Right ventricle myocardium superior (tissue), 1 donor: ENCODE data around the gene EN2. TPM values are rescaled to one million over a fixed set of nuclear protein-coding genes. Genes with fewer than 3 reads are reported as not detected.

Source experiments
- ATAC-seq: fragments of 200-7000 bp; cut with Tn5 transposase; one replicate; pipeline ENCODE4 v1.9.1; 2020; ENCODE audit warnings: mild to moderate bottlenecking; ENCODE audit not compliant: poor library complexity
- DNase-seq: peaks from one replicate; pipeline ENCODE4 v3.0.0-alpha.2; 2020
- intact Hi-C: fragments of 100-400 bp; cut with DNase I; formaldehyde crosslinking; loops from one replicate; pipeline ENCODE4 v1.11.2; 2022
- total RNA-seq: library from RNA; stranded (reverse); fragmentation: NEBNext Ultra II Directional; extraction: Animal tissue kit (Norgen Biotek cat#: 25700); gene quantifications from one replicate; pipeline ENCODE4 v1.2.1, GENCODE V29; 2021
- donor health status: DM: no; HTN: yes; CAD: no; lungs with severe emphysema.

Gene EN2
- total RNA-seq, 1 donor from 2014 or later = 0.11 TPM

DNA sequence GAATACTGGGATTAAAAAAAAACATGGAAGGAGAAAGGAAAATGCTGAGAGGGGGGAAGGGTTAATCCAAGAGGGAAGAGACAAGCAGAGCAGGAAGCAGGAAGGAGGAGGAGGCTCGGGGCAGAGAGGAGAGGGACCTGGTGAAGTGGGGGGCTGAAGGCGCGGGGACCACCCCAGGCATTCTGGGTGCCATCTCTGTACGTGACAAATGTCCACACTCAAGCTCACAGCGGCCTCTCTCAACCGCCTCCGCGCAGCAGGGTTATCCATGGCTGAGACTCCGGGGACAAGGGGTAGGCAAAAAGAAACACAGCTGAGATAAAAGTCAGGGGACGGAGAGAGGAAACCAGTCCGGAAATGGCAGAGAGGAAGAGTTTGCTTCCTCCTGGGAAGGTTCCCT, 33.9 kb downstream of the EN2 start:
- no peak for DNase-seq
- intact Hi-C loops = no loop called here
- ATAC-seq = no peak

DNA sequence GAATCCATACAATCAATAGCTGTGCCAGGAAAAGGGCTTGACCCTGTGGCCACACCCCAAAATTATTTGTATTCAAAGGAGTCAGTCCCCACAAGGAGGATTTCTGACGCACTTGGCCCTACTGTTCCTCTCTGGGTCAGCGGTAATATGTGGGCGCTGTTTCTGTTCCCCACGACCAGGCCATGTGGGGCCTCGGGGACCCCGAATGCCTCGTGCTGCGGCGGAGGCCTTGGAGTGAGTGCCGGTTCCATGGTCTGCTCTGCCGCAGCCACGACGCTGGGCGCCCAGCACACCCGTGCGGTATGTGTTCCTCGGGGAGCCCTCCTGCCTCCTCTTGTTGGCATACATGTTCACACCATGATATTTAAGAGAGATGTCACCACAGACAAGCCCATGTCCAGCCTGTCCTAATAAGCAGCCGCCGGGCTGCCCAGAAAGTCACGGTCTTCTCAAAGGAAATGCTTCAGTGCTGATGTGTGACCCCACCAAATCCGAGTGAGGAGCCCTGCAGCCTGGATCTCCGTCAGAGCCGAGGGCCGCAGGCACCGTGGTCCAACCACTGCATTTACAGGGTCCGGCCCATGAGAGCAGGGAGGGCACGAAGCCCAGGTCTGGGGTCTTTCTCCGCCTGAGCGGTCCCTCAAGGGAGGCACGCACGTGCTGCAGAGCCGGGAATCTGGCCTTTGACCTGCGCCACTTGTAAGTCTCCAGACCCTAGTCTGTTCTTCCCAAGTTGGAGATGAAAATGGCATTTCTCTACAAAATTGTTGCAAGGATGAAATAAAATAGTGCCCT, 36.0 kb downstream of the EN2 start:
- intact Hi-C loops = no loop called here
- DNase-seq = no peak

DNA sequence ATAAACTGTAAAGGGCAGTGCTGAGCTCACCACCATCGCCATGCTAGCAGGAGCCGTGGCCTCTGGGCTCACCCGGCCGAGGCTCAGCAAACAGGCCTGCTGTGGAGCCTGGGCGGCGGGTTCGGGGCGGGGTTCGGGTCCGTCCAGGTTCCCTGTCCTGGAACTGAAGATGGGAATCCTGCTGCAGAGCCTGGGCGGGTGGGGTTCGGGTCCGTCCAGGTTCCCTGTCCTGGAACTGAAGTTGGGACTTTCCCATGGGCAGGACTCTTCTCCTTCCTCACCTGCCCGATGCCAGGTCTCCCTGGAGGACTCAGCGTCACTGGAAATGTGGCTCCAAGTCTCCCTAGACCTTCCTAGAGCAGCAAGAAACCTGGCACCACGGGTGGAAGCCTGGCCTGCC, 36.6 kb downstream of the EN2 start:
- DNase-seq = no peak
- intact Hi-C loops = no loop called here
- ATAC-seq = no peak

More for the DNA sequence above, 36.0 kb downstream of the EN2 start:
- no peak for ATAC-seq

DNA sequence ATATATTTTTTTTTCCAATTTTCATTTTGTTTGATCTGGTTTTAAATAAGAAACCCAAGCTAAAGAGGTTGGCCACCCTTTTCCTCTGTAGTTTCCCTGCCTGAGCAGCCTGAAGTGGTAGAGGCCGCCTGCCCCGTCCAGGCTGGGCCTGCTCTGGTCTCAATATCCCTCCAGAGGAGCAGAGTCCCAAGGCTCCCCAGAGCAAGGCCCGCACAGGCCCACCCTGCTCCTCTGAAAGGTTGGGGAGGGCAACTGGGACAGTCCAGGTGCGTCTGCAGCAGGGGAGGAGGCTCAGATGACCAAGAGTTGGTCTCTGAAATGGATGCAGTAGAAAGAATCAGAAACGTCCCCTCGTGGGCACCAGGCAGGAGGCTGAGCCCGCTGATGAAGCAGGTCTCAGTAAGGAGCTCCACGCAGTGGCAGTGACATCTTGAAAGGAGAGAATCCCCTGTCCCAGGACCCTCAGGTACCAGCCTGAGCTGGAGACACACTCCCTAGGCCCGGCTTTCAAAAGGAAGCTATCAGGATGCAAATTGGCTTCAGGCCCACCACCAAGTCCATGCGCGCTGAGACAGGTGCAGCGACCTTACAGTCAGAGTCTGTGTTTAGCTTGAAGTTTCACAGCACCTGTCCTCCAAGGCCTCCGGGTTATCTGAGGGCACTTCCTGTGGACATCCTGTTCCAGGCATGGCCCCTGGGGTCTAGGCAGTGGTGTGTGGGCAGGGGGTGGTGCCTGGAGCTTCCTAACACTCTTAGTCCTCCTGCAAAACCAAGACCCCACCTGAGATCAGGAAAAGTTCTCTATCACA, 37.7 kb downstream of the EN2 start:
- intact Hi-C loops = no loop called here
- ATAC-seq (no peak), DNase-seq (no peak)

- DNase-seq (no peak), ATAC-seq (no peak)
- intact Hi-C loops = no loop called here
These were observed 38.5 kb downstream of the EN2 start for GRCh38 chr7:155496267-155497005.

DNA sequence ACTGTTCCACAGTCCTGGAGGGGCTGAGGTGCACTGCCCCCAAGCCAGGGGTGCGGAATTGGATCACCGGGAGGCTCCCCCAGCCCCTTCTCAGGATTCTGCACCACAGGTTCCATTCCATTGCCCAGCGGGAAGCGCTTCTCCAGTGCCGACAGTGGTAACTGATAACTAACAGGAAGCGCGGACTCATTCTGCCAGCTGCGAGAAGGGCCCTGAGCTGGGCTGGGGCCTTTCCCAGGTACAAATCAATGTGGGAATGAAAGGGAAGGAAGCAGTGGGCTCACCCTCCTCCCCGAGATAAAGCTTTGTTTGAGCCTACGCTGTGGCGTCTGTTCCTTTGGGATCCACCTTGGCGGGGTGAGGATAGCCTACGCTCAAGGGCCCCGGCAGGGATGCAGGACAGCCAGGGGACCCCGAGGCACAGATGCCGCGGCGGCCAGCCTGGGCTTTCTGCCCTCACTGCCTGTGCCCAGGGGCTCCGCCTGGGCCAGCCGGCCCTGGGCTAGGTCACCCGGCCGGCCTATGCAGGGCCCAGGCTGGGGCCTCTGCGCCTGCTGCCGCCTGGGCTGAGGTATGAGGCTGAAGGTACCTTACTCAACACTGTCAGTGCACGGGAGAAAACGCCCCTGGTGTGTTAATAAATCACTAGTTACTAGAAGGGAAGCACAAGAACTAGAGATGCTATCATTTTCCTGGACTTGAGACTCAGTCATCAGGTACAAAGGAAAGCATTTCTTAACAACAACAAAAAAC, 39.4 kb downstream of the EN2 start:
- ATAC-seq (no peak), DNase-seq (no peak)
- intact Hi-C loops = no loop called here

DNA sequence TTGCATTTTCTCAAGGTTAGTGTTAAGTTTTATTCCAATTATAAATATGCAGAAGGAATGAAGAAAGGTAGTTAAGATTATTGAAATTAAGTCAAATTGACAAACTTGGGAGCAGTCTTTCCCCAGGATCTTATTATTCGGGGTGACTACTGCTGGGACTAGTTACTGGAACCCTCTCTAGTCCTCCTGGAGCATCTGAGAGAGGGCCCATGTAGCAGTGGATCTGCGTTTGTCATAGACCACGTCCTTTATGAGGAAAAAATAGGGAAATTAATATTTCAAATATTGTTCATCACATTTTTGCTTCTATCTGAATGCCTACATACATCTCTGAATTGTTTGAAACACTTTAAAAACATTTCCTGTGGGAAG, 47.5 kb downstream of the EN2 start:
- DNase-seq = no peak
- intact Hi-C loops = no loop called here
- ATAC-seq = no peak

- intact Hi-C loops = no loop called here
These were observed 49.0 kb downstream of the EN2 start for GRCh38 chr7:155506854-155507337.

GRCh38 chr7:155507576-155507975, 49.6 kb downstream of the EN2 start:
- intact Hi-C loops = no loop called here
- ATAC-seq (no peak), DNase-seq (no peak)

More at GRCh38 chr7:155506854-155507337, 49.0 kb downstream of the EN2 start:
- DNase-seq = no peak
- no peak for ATAC-seq

DNA sequence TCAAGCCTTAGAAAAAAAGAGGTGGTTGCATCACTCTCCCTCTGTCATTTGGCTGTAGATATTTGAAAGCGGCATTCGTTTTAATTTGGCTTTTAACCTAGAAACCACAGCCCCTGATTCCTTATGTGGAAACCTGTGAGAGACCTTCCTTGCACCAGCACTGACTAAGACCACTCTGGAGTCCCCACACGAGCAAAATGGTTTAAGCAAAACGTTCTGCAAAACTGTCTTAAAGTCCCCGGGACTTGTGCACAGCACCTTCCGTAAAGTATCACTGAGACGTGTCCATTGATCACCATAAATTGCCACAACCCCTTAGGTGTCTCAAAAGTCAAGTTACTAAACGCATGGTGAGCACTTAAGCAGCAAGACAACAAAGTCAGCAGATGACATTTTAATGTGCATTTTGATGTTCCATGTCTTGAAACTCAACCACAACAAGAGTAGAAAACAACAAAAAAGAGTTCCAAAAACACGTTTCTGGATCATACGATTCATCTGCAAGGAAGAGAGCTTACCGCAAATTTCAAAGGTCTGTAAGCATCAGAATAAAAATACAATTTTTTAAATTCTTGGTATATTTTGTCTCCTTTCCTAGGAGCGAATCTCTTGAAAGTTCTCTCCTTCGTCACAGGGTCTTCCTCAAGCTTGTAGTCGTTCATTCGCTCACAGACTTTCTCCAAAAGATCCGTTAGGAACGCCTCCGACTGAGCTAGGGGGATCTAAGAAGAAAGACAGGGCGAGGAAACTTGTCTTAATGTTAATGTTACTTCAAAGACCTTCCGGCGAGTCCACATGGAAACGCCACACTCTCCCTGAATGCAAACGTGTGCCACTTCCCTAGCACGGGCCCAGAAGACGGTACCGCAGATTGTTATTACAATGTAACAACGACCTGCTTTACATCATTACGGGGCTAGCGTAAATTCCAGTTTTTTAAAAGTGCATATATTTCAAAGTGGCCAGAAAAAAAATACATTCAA, 50.7 kb downstream of the EN2 start:
- DNase-seq (no peak), ATAC-seq (no peak)
- intact Hi-C loops = no loop called here

GRCh38 chr7:155509359-155509724, 51.4 kb downstream of the EN2 start:
- DNase-seq (no peak), ATAC-seq (no peak)
- intact Hi-C loops = no loop called here

GRCh38 chr7:155509725-155510551, 52.0 kb downstream of the EN2 start:
- ATAC-seq (no peak), DNase-seq (no peak)
- intact Hi-C loops = no loop called here

- DNase-seq = no peak
- ATAC-seq = no peak
- intact Hi-C loops = no loop called here
These were observed 53.2 kb downstream of the EN2 start for GRCh38 chr7:155510975-155511701.

- no peak for DNase-seq
- ATAC-seq = no peak
- intact Hi-C loops = no loop called here
These were observed 53.7 kb downstream of the EN2 start for GRCh38 chr7:155511702-155511996.

DNA sequence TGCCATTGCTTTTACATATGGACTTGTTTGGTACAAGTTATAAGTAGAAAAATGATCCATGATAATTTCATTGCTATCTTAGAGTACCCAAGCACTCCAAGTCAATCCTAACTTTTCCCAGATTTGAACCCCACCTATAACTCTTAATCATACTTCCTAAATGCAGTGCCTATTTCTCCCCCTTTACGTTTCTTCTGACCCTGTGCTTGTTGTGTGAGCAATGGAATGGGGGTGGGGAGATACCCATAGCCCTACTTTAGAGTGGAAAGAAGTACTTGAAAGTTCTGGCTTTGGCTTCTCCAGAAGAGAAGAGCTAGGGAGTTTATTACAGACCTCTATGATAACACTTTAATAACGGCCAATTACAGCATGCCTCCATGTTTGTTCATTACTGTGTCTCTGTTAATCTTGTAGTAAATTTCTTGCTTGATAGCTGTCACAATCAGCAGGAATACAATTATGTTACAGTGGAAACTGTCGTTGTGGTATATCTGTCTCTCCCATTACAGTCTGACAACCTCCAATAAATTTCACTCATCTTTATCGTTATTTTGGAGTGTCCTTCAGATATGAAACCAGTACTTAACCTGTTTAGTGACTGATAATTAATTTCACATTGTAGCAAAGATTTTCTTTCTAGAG, 54.4 kb downstream of the EN2 start:
- ATAC-seq (no peak), DNase-seq (no peak)
- intact Hi-C loops = no loop called here
